ENCODE results near the gene SLIT3. TPM values are rescaled to one million over a fixed set of nuclear protein-coding genes. Genes with fewer than 3 reads are reported as not detected.

The SLIT3 gene
- total and polyA plus RNA-seq, 2 donors (not counting 3 experiments of a cell fraction or from before 2014, with no cell fraction given), result 0.90 to 1.0 TPM

GRCh38 chr5:169219351-169219750 is 81.6 kb downstream of the SLIT3 start:
- no peak overlapping the region for H3K27ac ChIP-seq (ENCODE audit: insufficient read depth, low read depth, low read length)
- no TSS peak for BruUV-seq (replicated peaks)
- no peak for TF ChIP-seq MYC (IDR thresholded peaks at IDR 0.05; ENCODE audit: low read depth, low read length)
- no peak for TF ChIP-seq FOS (IDR thresholded peaks at IDR 0.05; ENCODE audit: borderline replicate concordance, insufficient read depth, low read length)
- TF ChIP-seq MAX (IDR thresholded peaks at IDR 0.05; ENCODE audit: insufficient read depth, insufficient read length), result no peak
- no peak for TF ChIP-seq CTCF (IDR thresholded peaks at IDR 0.05; ENCODE audit: extremely low read depth in 1 of 2, insufficient read depth in 1 of 2, low read depth in 1 of 2, low read length in 2 of 2)
- no peak for TF ChIP-seq POLR2A (IDR thresholded peaks at IDR 0.05; ENCODE audit: low read depth, low read length)
- TF ChIP-seq POLR2AphosphoS5 (IDR thresholded peaks at IDR 0.05; ENCODE audit: insufficient read depth, low read depth, low read length), result no peak
- TF ChIP-seq EZH2 (IDR thresholded peaks at IDR 0.05; ENCODE audit: borderline replicate concordance, low read depth, low read length, severe bottlenecking), result no peak
- no peak for TF ChIP-seq GATA2 (IDR thresholded peaks at IDR 0.05; ENCODE audit: insufficient read depth, insufficient read length, low read depth, low read length)
- no peak for TF ChIP-seq JUN (IDR thresholded peaks at IDR 0.05; ENCODE audit: borderline replicate concordance, insufficient read depth, insufficient read length, low read depth)
- no peaks in the 10 kb centered on the region for H3K36me3 ChIP-seq (ENCODE audit: control insufficient read depth in 2 of 2, extremely low read depth in 1 of 2, insufficient read depth in 2 of 2, low read length in 2 of 2)
- POLR2A ChIA-PET, result no interaction called here
- H3K79me2 ChIP-seq (ENCODE audit: control insufficient read depth, insufficient read depth, low read length), result no peaks in the 10 kb centered on the region
- FAIRE-seq (no peak), DNase-seq (ENCODE audit: low read depth, low spot score) (no peak)
- no peaks in the 10 kb centered on the region for H3K9me3 ChIP-seq (replicated peaks; ENCODE audit: control insufficient read depth, insufficient read depth, low read length)
- no peaks in the 10 kb centered on the region for H3K4me1 ChIP-seq (ENCODE audit: control insufficient read depth, extremely low read depth, insufficient read depth, low read length)
- no peaks in the 10 kb centered on the region for H3K9me1 ChIP-seq (replicated peaks; ENCODE audit: control insufficient read depth, extremely low read depth, insufficient read depth, low read length)
- H3K9ac ChIP-seq (replicated peaks; ENCODE audit: extremely low read depth, insufficient read depth, low read length), result no peak overlapping the region
- H4K20me1 ChIP-seq (replicated peaks; ENCODE audit: control insufficient read depth, extremely low read depth, insufficient read depth, low read length), result no peaks in the 10 kb centered on the region
- H2AFZ ChIP-seq (ENCODE audit: low read depth, low read length), result no peak overlapping the region
- intact Hi-C loops (cut with micrococcal nuclease) (no loop called here), dilution Hi-C loops (cut with MboI; ENCODE audit: extremely low pct_ligation_motif_present, low sequenced_read_pairs) (no loop called here)
- H3K4me2 ChIP-seq (ENCODE audit: insufficient read depth, low read length), result no peak overlapping the region
- H3K27me3 ChIP-seq (ENCODE audit: control insufficient read depth in 2 of 2, insufficient read depth in 2 of 2, low read length in 2 of 2), result no peaks in the 10 kb centered on the region
- H3K4me3 ChIP-seq (replicated peaks in 1 of 3; ENCODE audit: insufficient read depth in 1 of 3, low read depth in 1 of 3, low read length in 3 of 3), result no peak overlapping the region
- CTCF ChIA-PET, result no interaction called here
